ENCODE data around the gene FAM118B.
A peak's percentile ranks its signal among the peaks of the same experiment; 100 is the strongest.

Gene FAM118B

GRCh38 chr11:126193038-126193478, 18.5 kb upstream of the FAM118B start:
- no peak for ATAC-seq
- TF ChIP-seq ZNF8 (CRISPR knock-in tag; IDR thresholded peaks at IDR 0.05) = no peak
- TF ChIP-seq ZFP30 (CRISPR knock-in tag; IDR thresholded peaks at IDR 0.05) = no peak
- no peak for TF ChIP-seq PPARA (CRISPR knock-in tag; IDR thresholded peaks at IDR 0.05; ENCODE audit: borderline replicate concordance)

GRCh38 chr11:126194121-126194543, 17.4 kb upstream of the FAM118B start:
- TF ChIP-seq ZFP30 (CRISPR knock-in tag; IDR thresholded peaks at IDR 0.05) (no peak), CSDC2 (CRISPR knock-in tag; IDR thresholded peaks at IDR 0.05) (no peak), PATZ1 (CRISPR knock-in tag; IDR thresholded peaks at IDR 0.05; ENCODE audit: borderline replicate concordance) (no peak), ZNF70 (CRISPR knock-in tag; IDR thresholded peaks at IDR 0.05) (no peak), ARNTL (CRISPR knock-in tag; IDR thresholded peaks at IDR 0.05; ENCODE audit: borderline replicate concordance, low read depth) (no peak), RARB (CRISPR knock-in tag; IDR thresholded peaks at IDR 0.05) (no peak), CREB5 (CRISPR knock-in tag; IDR thresholded peaks at IDR 0.05; ENCODE audit: low read depth) (no peak), POU6F1 (CRISPR knock-in tag; IDR thresholded peaks at IDR 0.05; ENCODE audit: borderline replicate concordance, low read depth) (no peak)
- ATAC-seq = peak; percentile 93

- no peak for ATAC-seq
- TF ChIP-seq ZFP3 (CRISPR knock-in tag; IDR thresholded peaks at IDR 0.05) (no peak), GLIS3 (CRISPR knock-in tag; IDR thresholded peaks at IDR 0.05) (no peak), CSDC2 (CRISPR knock-in tag; IDR thresholded peaks at IDR 0.05) (no peak), ZNF8 (CRISPR knock-in tag; IDR thresholded peaks at IDR 0.05) (no peak), ARNTL (CRISPR knock-in tag; IDR thresholded peaks at IDR 0.05; ENCODE audit: borderline replicate concordance, low read depth) (no peak), CREB5 (CRISPR knock-in tag; IDR thresholded peaks at IDR 0.05; ENCODE audit: low read depth) (no peak), ZC3H10 (CRISPR knock-in tag; IDR thresholded peaks at IDR 0.05) (no peak), RARB (CRISPR knock-in tag; IDR thresholded peaks at IDR 0.05) (no peak)
Measured at GRCh38 chr11:126195119-126195518, 16.5 kb upstream of the FAM118B start.

- ATAC-seq = no peak
- TF ChIP-seq ZNF8 (CRISPR knock-in tag; IDR thresholded peaks at IDR 0.05) = no peak
- no peak for TF ChIP-seq PPARA (CRISPR knock-in tag; IDR thresholded peaks at IDR 0.05; ENCODE audit: borderline replicate concordance)
- no peak for TF ChIP-seq CSDC2 (CRISPR knock-in tag; IDR thresholded peaks at IDR 0.05)
- TF ChIP-seq ISL1 (CRISPR knock-in tag; IDR thresholded peaks at IDR 0.05) = no peak
- TF ChIP-seq BACH2 (CRISPR knock-in tag; IDR thresholded peaks at IDR 0.05; ENCODE audit: borderline replicate concordance) = no peak
- TF ChIP-seq TCF4 (CRISPR knock-in tag; IDR thresholded peaks at IDR 0.05; ENCODE audit: borderline replicate concordance) = no peak
- no peak for TF ChIP-seq OSR1 (CRISPR knock-in tag; IDR thresholded peaks at IDR 0.05)
- TF ChIP-seq SNAI2 (CRISPR knock-in tag; IDR thresholded peaks at IDR 0.05) = no peak
- no peak for TF ChIP-seq CSRNP3 (CRISPR knock-in tag; IDR thresholded peaks at IDR 0.05)
- no peak for TF ChIP-seq PATZ1 (CRISPR knock-in tag; IDR thresholded peaks at IDR 0.05; ENCODE audit: borderline replicate concordance)
- no peak for TF ChIP-seq ZFP30 (CRISPR knock-in tag; IDR thresholded peaks at IDR 0.05)
- TF ChIP-seq ARNTL (CRISPR knock-in tag; IDR thresholded peaks at IDR 0.05; ENCODE audit: borderline replicate concordance, low read depth) = no peak
- TF ChIP-seq GLIS3 (CRISPR knock-in tag; IDR thresholded peaks at IDR 0.05) = no peak
- no peak for TF ChIP-seq TSHZ2 (CRISPR knock-in tag; IDR thresholded peaks at IDR 0.05)
- no peak for TF ChIP-seq ZFP3 (CRISPR knock-in tag; IDR thresholded peaks at IDR 0.05)
- TF ChIP-seq ESRRG (CRISPR knock-in tag; IDR thresholded peaks at IDR 0.05) = no peak
Measured at GRCh38 chr11:126197277-126197939, 14.2 kb upstream of the FAM118B start.
